Gastroesophageal sphincter (tissue), 4 donors: ENCODE data around the gene BRCA1. TPM values are rescaled to one million over a fixed set of nuclear protein-coding genes. Genes with fewer than 3 reads are reported as not detected.
"Not testable (repeated sequence)": the region's sequence is repeated elsewhere in the genome, so short reads cannot be mapped to it uniquely, and the experiment has no call there.

Source experiments
- ATAC-seq: fragments of 150-250 bp; one replicate; pipeline ENCODE4 v1.9.1; 2016; ENCODE audit warnings: mild to moderate bottlenecking, moderate library complexity
- H3K27ac ChIP-seq, 4 donors: fragments of 200-600 bp; sonication (generic) in 3 of 4; 1 replicate in 3 of 4; 2 replicates in 1 of 4; pipeline ENCODE4 v1.5.1; 2016 to 2019
- H3K27me3 ChIP-seq: fragments of 200-600 bp; sonication (generic); one replicate; pipeline ENCODE4 v1.5.1; 2019
- H3K36me3 ChIP-seq, 2 donors: fragments of 200-600 bp; sonication (generic); one replicate each; pipeline ENCODE4 v1.5.1; 2019; ENCODE audit warnings: control low read depth in 1 of 2
- H3K4me1 ChIP-seq, 3 donors: fragments of 200-600 bp; sonication (generic); 1 replicate in 2 of 3; 2 replicates in 1 of 3; pipeline ENCODE4 v1.5.1; 2016 to 2019; ENCODE audit warnings: control low read depth in 2 of 3
- H3K4me3 ChIP-seq, 2 donors: fragments of 200-600 bp; sonication (generic); one replicate each; pipeline ENCODE4 v1.5.1; 2019; ENCODE audit warnings: mild to moderate bottlenecking in 1 of 2, moderate library complexity in 1 of 2
- H3K9me3 ChIP-seq, 3 donors: fragments of 200-600 bp; sonication (generic); one replicate each; pipeline ENCODE4 v1.5.1; 2017 to 2019; ENCODE audit warnings: control low read depth in 2 of 3
- CTCF ChIP-seq, 4 experiments: fragments of 200-600 bp in 2 of 4; fragments of 450-650 bp in 2 of 4; sonication (generic) in 1 of 4; IDR thresholded peaks; one replicate each; pipeline ENCODE4 v1.5.1; 2017 to 2019; ENCODE audit warnings: antibody characterized with exemption in 4 of 4, mild to moderate bottlenecking in 2 of 4, moderate library complexity in 2 of 4
- EP300 ChIP-seq: sonication (generic); formaldehyde crosslinking; IDR thresholded peaks from one replicate; pipeline ENCODE4 v1.6.1; 2017; ENCODE audit warnings: antibody characterized with exemption, mild to moderate bottlenecking
- POLR2A ChIP-seq, 2 donors: fragments of 450-650 bp; IDR thresholded peaks; one replicate each; pipeline ENCODE4 v1.6.1; 2017; ENCODE audit warnings: antibody characterized with exemption in 2 of 2, mild to moderate bottlenecking in 2 of 2, moderate library complexity in 1 of 2
- POLR2AphosphoS5 ChIP-seq: sonication (generic); formaldehyde crosslinking; IDR thresholded peaks from one replicate; pipeline ENCODE4 v1.6.1; 2017; ENCODE audit warnings: antibody characterized with exemption
- whole genome bisulfite sequencing, 2 donors: methylation state at CpG; one replicate each; pipeline ENCODE4 v1.1.5; 2018; ENCODE audit warnings: low coverage in 1 of 2; 5-methylcytosine and 5-hydroxymethylcytosine counted together
- total RNA-seq, 4 donors: library from RNA; depleted of rRNA; stranded (reverse); fragments of >200 nt; gene quantifications; one replicate each; pipeline ENCODE4 v1.1.0, GENCODE V29; 2016

BRCA1 gene
- total RNA-seq, 4 donors from 2014 or later: 4.9 to 7.9 (median 6.1) TPM

- ATAC-seq: no peak
- Histone ChIP-seq H3K27ac (no peak overlapping the region), H3K4me1 (no peaks in the 10 kb centered on the region), H3K4me3 (no peak overlapping the region), H3K36me3 (peaks cover 0 to 11% of the 10 kb centered on the region in 2 donors), H3K27me3 (no peaks in the 10 kb centered on the region), H3K9me3 (no peaks in the 10 kb centered on the region)
- TF ChIP-seq CTCF (IDR thresholded peaks at IDR 0.05) (no peak), EP300 (no peak), POLR2A (IDR thresholded peaks at IDR 0.05) (no peak), POLR2AphosphoS5 (no peak)
- WGBS, 2 donors: 80 to 91% methylated on average over 1 of the region's 1 CpG
Measured at GRCh38 chr17:43106552-43106951, 18.6 kb downstream of the BRCA1 start.

GRCh38 chr17:43105146-43105545 is 20.0 kb downstream of the BRCA1 start:
- TF ChIP-seq EP300 (no peak), CTCF (IDR thresholded peaks at IDR 0.05) (no peak), POLR2AphosphoS5 (no peak), POLR2A (IDR thresholded peaks at IDR 0.05) (no peak)
- no peaks in the 10 kb centered on the region for H3K27me3 ChIP-seq
- no peaks in the 10 kb centered on the region for H3K4me1 ChIP-seq
- H3K9me3 ChIP-seq: no peaks in the 10 kb centered on the region
- no peak overlapping the region for H3K4me3 ChIP-seq
- no peak for ATAC-seq
- H3K27ac ChIP-seq: no peak overlapping the region
- peaks cover 0 to 11% of the 10 kb centered on the region in 2 donors for H3K36me3 ChIP-seq

GRCh38 chr17:43104665-43105064 is 20.5 kb downstream of the BRCA1 start:
- Histone ChIP-seq H3K4me3 (no peak overlapping the region), H3K9me3 (no peaks in the 10 kb centered on the region), H3K27ac (no peak overlapping the region), H3K27me3 (no peaks in the 10 kb centered on the region), H3K4me1 (no peaks in the 10 kb centered on the region), H3K36me3 (peaks cover 0 to 11% of the 10 kb centered on the region in 2 donors)
- no peak for ATAC-seq
- 81 to 82% methylated on average over 2 to 3 of the region's 3 CpGs for WGBS, 2 donors
- TF ChIP-seq CTCF (IDR thresholded peaks at IDR 0.05): no peak
- no peak for TF ChIP-seq EP300
- TF ChIP-seq POLR2A (IDR thresholded peaks at IDR 0.05): no peak
- no peak for TF ChIP-seq POLR2AphosphoS5

GRCh38 chr17:43095364-43095763 is 29.8 kb downstream of the BRCA1 start:
- H3K36me3 ChIP-seq, ATAC-seq, H3K27me3 ChIP-seq, H3K27ac ChIP-seq, H3K4me3 ChIP-seq, H3K9me3 ChIP-seq: not testable (repeated sequence)
- WGBS, 2 donors: 77 to 83% methylated on average over 3 of the region's 5 CpGs
- peaks cover 0 to 21% (median 5%) of the 10 kb centered on the region in 3 donors for H3K4me1 ChIP-seq

GRCh38 chr17:43094129-43094835 is 30.9 kb downstream of the BRCA1 start:
- Histone ChIP-seq H3K9me3 (no peaks in the 10 kb centered on the region), H3K27me3 (no peaks in the 10 kb centered on the region), H3K4me1 (peaks cover 0 to 21% (median 5%) of the 10 kb centered on the region in 3 donors), H3K4me3 (no peak overlapping the region), H3K36me3 (peaks cover 0 to 4% of the 10 kb centered on the region in 2 donors), H3K27ac (no peak overlapping the region)
- WGBS, 2 donors: 70 to 73% methylated on average over 3 to 4 of the region's 4 CpGs
- no peak for ATAC-seq
- TF ChIP-seq POLR2AphosphoS5 (no peak), EP300 (no peak), POLR2A (IDR thresholded peaks at IDR 0.05) (no peak), CTCF (IDR thresholded peaks at IDR 0.05) (no peak)
